ENCODE results near the gene NFYC. TPM values are rescaled to one million over a fixed set of nuclear protein-coding genes. Genes with fewer than 3 reads are reported as not detected.

NFYC gene
- total and polyA plus RNA-seq, 2 of the 8 experiments (the other 6 are each of a cell fraction or from before 2014, with no cell fraction given): 54.1 to 124 TPM

DNA sequence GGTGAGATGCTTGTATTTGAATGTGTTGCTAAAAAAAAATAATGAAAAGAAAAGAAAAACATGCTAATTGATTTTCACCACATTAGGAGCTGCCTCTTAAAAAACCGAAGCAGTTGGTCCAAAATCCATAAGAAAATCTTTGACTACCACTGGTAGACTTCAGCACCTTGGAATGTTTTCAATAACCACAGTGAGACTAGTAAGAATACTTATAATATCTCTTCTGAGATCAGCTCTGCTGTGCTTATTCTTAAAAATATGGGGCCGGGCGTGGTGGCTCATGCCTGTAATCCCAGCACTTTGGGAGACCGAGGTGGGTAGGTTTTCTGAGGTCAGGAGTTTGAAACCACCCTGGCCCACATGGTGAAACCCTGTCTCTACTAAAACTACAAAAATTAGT is 15.1 kb downstream of the NFYC start:
- Histone ChIP-seq H3K4me3 (ENCODE audit: extremely low read depth in 1 of 4, insufficient read depth in 2 of 4, low read depth in 3 of 4, low read length in 4 of 4) (no peak overlapping the region), H3K23ac (ENCODE audit: insufficient read length) (no peak overlapping the region), H2AFZ (ENCODE audit: low read length) (no peak overlapping the region), H3K79me1 (ENCODE audit: low read depth, low read length) (no peaks in the 10 kb centered on the region), H3K9ac (replicated peaks in 1 of 4; ENCODE audit: extremely low read depth in 1 of 4, low read depth in 3 of 4, low read length in 3 of 4) (no peak overlapping the region), H3K4me1 (replicated peaks in 1 of 4; ENCODE audit: control insufficient read depth in 3 of 4, insufficient read depth in 4 of 4, low read length in 3 of 4) (peaks cover 0 to 8% (median 5%) of the 10 kb centered on the region in 4 experiments; a peak in 4 of 7 replicates), H3K36me3 (ENCODE audit: control insufficient read depth in 2 of 4, insufficient read depth in 4 of 4, low read length in 3 of 4) (no peaks in the 10 kb centered on the region), H3K79me2 (ENCODE audit: control insufficient read depth in 1 of 2, insufficient read depth in 2 of 2, low read length in 2 of 2) (peaks cover 3 to 78% of the 10 kb centered on the region in 2 experiments), H3K27me3 (replicated peaks in 1 of 4; ENCODE audit: control insufficient read depth in 3 of 4, extremely low read depth in 1 of 4, insufficient read depth in 3 of 4, low read length in 3 of 4) (no peaks in the 10 kb centered on the region), H2AK5ac (ENCODE audit: low read depth, low read length) (no peak overlapping the region), H4K20me1 (replicated peaks in 1 of 2; ENCODE audit: control insufficient read depth in 1 of 2, insufficient read depth in 2 of 2, low read length in 2 of 2) (no peaks in the 10 kb centered on the region), H3K18ac (ENCODE audit: extremely low read depth, low read length) (no peak overlapping the region), H3K14ac (ENCODE audit: insufficient read length) (no peak overlapping the region), H4K91ac (replicated peaks; ENCODE audit: insufficient read length, low read length) (no peak overlapping the region), H3K9me3 (ENCODE audit: insufficient read depth in 2 of 2, low read depth in 1 of 2, low read length in 1 of 2) (no peaks in the 10 kb centered on the region), H3K23me2 (ENCODE audit: low read depth, low read length) (peaks cover 2% of the 10 kb centered on the region), H3K56ac (replicated peaks; ENCODE audit: insufficient read length, low read depth, low read length) (no peak overlapping the region), H2BK120ac (replicated peaks; ENCODE audit: low read depth, low read length) (no peak overlapping the region), H4K5ac (ENCODE audit: insufficient read length, low read depth, low read length) (no peak overlapping the region), H2BK20ac (ENCODE audit: low read length) (no peak overlapping the region), H3K4ac (replicated peaks; ENCODE audit: insufficient read length, low read depth, low read length) (no peak overlapping the region), H3K4me2 (ENCODE audit: insufficient read depth in 1 of 2, low read depth in 2 of 2, low read length in 2 of 2) (no peak overlapping the region), H3K27ac (ENCODE audit: low read depth, low read length) (no peak overlapping the region), H2BK12ac (ENCODE audit: low read depth, low read length) (no peak overlapping the region), H2BK15ac (ENCODE audit: low read length) (no peak overlapping the region), H2BK5ac (ENCODE audit: low read depth, low read length) (no peak overlapping the region), H4K8ac (ENCODE audit: extremely low read depth, insufficient read depth, low read length) (no peak overlapping the region)
- FAIRE-seq (no peak), DNase-seq (ENCODE audit: low read depth in 1 of 2, low spot score in 2 of 2) (no peak)
- WGBS, 2 experiments (ENCODE audit: extremely low coverage in 1 of 2, insufficient coverage in 1 of 2, insufficient read length in 1 of 2, insufficient replicate concordance in 2 of 2, low coverage in 1 of 2, low lambda C conversion rate in 2 of 2, missing lambda C conversion rate in 1 of 2): 91% methylated on average over 4 of the region's 4 CpGs; no CpG with 5 or more reads in 1 of the 2 experiments
- ChIA-PET POLR2A (ENCODE audit: partially characterized antibody) (interaction anchor here (0.9 to 17.0 kb wide), 2 partner anchors 14 to 15 kb away, joined by 5 to 293 read pairs; partner anchors contain the start of gene NFYC), CTCF (ENCODE audit: partially characterized antibody) (interaction anchor here (1.1 kb wide), 1 partner anchor 17 kb away, joined by 3 read pairs; no protein-coding TSS in a partner anchor)
- TF ChIP-seq TCF12 (IDR thresholded peaks at IDR 0.05; ENCODE audit: low read depth, low read length): no peak
- TF ChIP-seq POLR2AphosphoS5 (IDR thresholded peaks at IDR 0.05; ENCODE audit: low read depth, low read length): no peak
- TF ChIP-seq CHD1 (IDR thresholded peaks at IDR 0.05; ENCODE audit: low read depth, low read length): no peak
- TF ChIP-seq, protein P1, sequence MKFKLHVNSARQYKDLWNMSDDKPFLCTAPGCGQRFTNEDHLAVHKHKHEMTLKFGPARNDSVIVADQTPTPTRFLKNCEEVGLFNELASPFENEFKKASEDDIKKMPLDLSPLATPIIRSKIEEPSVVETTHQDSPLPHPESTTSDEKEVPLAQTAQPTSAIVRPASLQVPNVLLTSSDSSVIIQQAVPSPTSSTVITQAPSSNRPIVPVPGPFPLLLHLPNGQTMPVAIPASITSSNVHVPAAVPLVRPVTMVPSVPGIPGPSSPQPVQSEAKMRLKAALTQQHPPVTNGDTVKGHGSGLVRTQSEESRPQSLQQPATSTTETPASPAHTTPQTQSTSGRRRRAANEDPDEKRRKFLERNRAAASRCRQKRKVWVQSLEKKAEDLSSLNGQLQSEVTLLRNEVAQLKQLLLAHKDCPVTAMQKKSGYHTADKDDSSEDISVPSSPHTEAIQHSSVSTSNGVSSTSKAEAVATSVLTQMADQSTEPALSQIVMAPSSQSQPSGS (IDR thresholded peaks at IDR 0.05; ENCODE audit: low read length): no peak
- no peak for TF ChIP-seq TBP (IDR thresholded peaks at IDR 0.05; ENCODE audit: low read depth, low read length)
- no peak for TF ChIP-seq HDAC2 (IDR thresholded peaks at IDR 0.05; ENCODE audit: borderline replicate concordance in 1 of 2, low read depth in 2 of 2, low read length in 2 of 2)
- no peak for TF ChIP-seq RFX5 (IDR thresholded peaks at IDR 0.05; ENCODE audit: borderline replicate concordance, low read depth, low read length)
- TF ChIP-seq FOSL1 (IDR thresholded peaks at IDR 0.05; ENCODE audit: insufficient read depth, low read depth, low read length): no peak
- TF ChIP-seq BCL11A (IDR thresholded peaks at IDR 0.05; ENCODE audit: low read depth in 2 of 2, low read length in 2 of 2): no peak
- no peak for TF ChIP-seq PHF8 (conservative IDR thresholded peaks at IDR 0.05; ENCODE audit: low read depth, low read length)
- TF ChIP-seq TEAD4 (IDR thresholded peaks at IDR 0.05; ENCODE audit: low read depth, low read length): no peak
- TF ChIP-seq KDM5A (IDR thresholded peaks at IDR 0.05; ENCODE audit: low read length): no peak
- no peak for TF ChIP-seq CBX5 (IDR thresholded peaks at IDR 0.05; ENCODE audit: low read depth, low read length)
